Measurements from ENCODE around the gene MFRP.

The MFRP gene

GRCh38 chr11:119340335-119341221, 5.9 kb downstream of the MFRP start, which contains the start of gene C1QTNF5:
C1QTNF5 (minus strand) TSS chr11:119340883; CDS start chr11:119340397, 486 bp downstream.
- no peak for TF ChIP-seq ZNF274 (IDR thresholded peaks at IDR 0.05; ENCODE audit: low read depth, low read length)
- no peak within 1 kb of the TSS for H3K4me3 ChIP-seq (ENCODE audit: low read length)

- TF ChIP-seq ZNF274 (IDR thresholded peaks at IDR 0.05; ENCODE audit: low read depth, low read length): no peak
- H3K4me3 ChIP-seq (ENCODE audit: low read length): no peak overlapping the region
Observed at GRCh38 chr11:119339589-119340334, 6.7 kb downstream of the MFRP start.

- no peak for TF ChIP-seq ZNF274 (IDR thresholded peaks at IDR 0.05; ENCODE audit: low read depth, low read length)
- H3K4me3 ChIP-seq (ENCODE audit: low read length): no peak overlapping the region
Observed at GRCh38 chr11:119338965-119339588, 7.4 kb downstream of the MFRP start.

- TF ChIP-seq ZNF274 (IDR thresholded peaks at IDR 0.05; ENCODE audit: low read depth, low read length): no peak
- no peak overlapping the region for H3K4me3 ChIP-seq (ENCODE audit: low read length)
Observed at GRCh38 chr11:119338318-119338890, 8.1 kb downstream of the MFRP start.

GRCh38 chr11:119337581-119338317, 8.8 kb downstream of the MFRP start:
- no peak for TF ChIP-seq ZNF274 (IDR thresholded peaks at IDR 0.05; ENCODE audit: low read depth, low read length)

GRCh38 chr11:119336744-119337469, 9.6 kb downstream of the MFRP start:
- no peak overlapping the region for H3K4me3 ChIP-seq (ENCODE audit: low read length)

More at GRCh38 chr11:119337581-119338317, 8.8 kb downstream of the MFRP start:
- H3K4me3 ChIP-seq (ENCODE audit: low read length): no peak overlapping the region

GRCh38 chr11:119335655-119336543, 10.6 kb downstream of the MFRP start:
- TF ChIP-seq ZNF274 (IDR thresholded peaks at IDR 0.05; ENCODE audit: low read depth, low read length): no peak
- peak overlapping the region; percentile 85; the same call in 1 of the 2 replicates for H3K4me3 ChIP-seq (ENCODE audit: low read length)

More at GRCh38 chr11:119336744-119337469, 9.6 kb downstream of the MFRP start:
- TF ChIP-seq ZNF274 (IDR thresholded peaks at IDR 0.05; ENCODE audit: low read depth, low read length): no peak

GRCh38 chr11:119335091-119335654, 11.3 kb downstream of the MFRP start:
- no peak for TF ChIP-seq ZNF274 (IDR thresholded peaks at IDR 0.05; ENCODE audit: low read depth, low read length)
- H3K4me3 ChIP-seq (ENCODE audit: low read length): peak overlapping the region; percentile 85

- TF ChIP-seq ZNF274 (IDR thresholded peaks at IDR 0.05; ENCODE audit: low read depth, low read length): no peak
- peak within 1 kb of the TSS; percentile 85 for H3K4me3 ChIP-seq (ENCODE audit: low read length)
Observed at GRCh38 chr11:119334174-119334930, 12.2 kb downstream of the MFRP start, which contains the start of gene RNF26. RNF26 (plus strand) TSS chr11:119334527; CDS start chr11:119335123, 596 bp downstream.

- no peak overlapping the region for H3K4me3 ChIP-seq (ENCODE audit: low read length)
- TF ChIP-seq ZNF274 (IDR thresholded peaks at IDR 0.05; ENCODE audit: low read depth, low read length): no peak
Observed at GRCh38 chr11:119332111-119332765, 14.3 kb downstream of the MFRP start.
